CD4-positive, alpha-beta T cell treated with Interleukin-1 beta for 1 hour (primary cell): Measurements from ENCODE around the gene EPN3.

Experiments used
- DNase-seq, 2 donors: peaks; one replicate each; pipeline ENCODE4 v3.0.0-alpha.2; 2020 to 2022

EPN3 gene

GRCh38 chr17:50572541-50572940 lies 40.0 kb downstream of the EPN3 start:
- no peak for DNase-seq

- no peak for DNase-seq
Observed at GRCh38 chr17:50573866-50574611, 41.5 kb downstream of the EPN3 start.

- no peak for DNase-seq
Observed at GRCh38 chr17:50575581-50576210, 43.2 kb downstream of the EPN3 start.

GRCh38 chr17:50576864-50577263 lies 44.3 kb downstream of the EPN3 start:
- DNase-seq, result no peak

- DNase-seq, result no peak
Observed at GRCh38 chr17:50577451-50577954, 45.0 kb downstream of the EPN3 start.

- no peak for DNase-seq
Observed at GRCh38 chr17:50578173-50578572, 45.6 kb downstream of the EPN3 start.

- DNase-seq, result no peak
Observed at GRCh38 chr17:50579399-50579798, 46.9 kb downstream of the EPN3 start.

GRCh38 chr17:50580646-50581045 lies 48.1 kb downstream of the EPN3 start:
- DNase-seq, result no peak

- DNase-seq, result no peak
Observed at GRCh38 chr17:50581316-50581715, 48.8 kb downstream of the EPN3 start.

- DNase-seq, result no peak
Observed at GRCh38 chr17:50582741-50583140, 50.2 kb downstream of the EPN3 start.

- no peak for DNase-seq
Observed at GRCh38 chr17:50583641-50584040, 51.1 kb downstream of the EPN3 start.

GRCh38 chr17:50584116-50584515 lies 51.6 kb downstream of the EPN3 start:
- DNase-seq, result no peak

GRCh38 chr17:50584749-50585148 lies 52.2 kb downstream of the EPN3 start:
- DNase-seq, result no peak

- no peak for DNase-seq
Observed at GRCh38 chr17:50585346-50585745, 52.8 kb downstream of the EPN3 start.

- no peak for DNase-seq
Observed at GRCh38 chr17:50585891-50586290, 53.4 kb downstream of the EPN3 start.

GRCh38 chr17:50586421-50587247 lies 54.1 kb downstream of the EPN3 start:
- no peak for DNase-seq

GRCh38 chr17:50587571-50587970 lies 55.0 kb downstream of the EPN3 start:
- DNase-seq, result no peak

GRCh38 chr17:50588391-50589049 lies 56.0 kb downstream of the EPN3 start:
- DNase-seq, result no peak

GRCh38 chr17:50589095-50589705 lies 56.7 kb downstream of the EPN3 start:
- DNase-seq, result no peak

- no peak for DNase-seq
Observed at GRCh38 chr17:50590946-50591737, 58.6 kb downstream of the EPN3 start.

GRCh38 chr17:50593321-50593720 lies 60.8 kb downstream of the EPN3 start:
- no peak for DNase-seq
